H1 (cell line): ENCODE measurements around the gene HOXD10. TPM values are rescaled to one million over a fixed set of nuclear protein-coding genes. Genes with fewer than 3 reads are reported as not detected.

ENCODE experiments used
- CHD1 ChIP-seq: IDR thresholded peaks from 2 replicates; pipeline ENCODE4 v1.6.1; 2012; ENCODE audit warnings: low read depth, low read length, improper control_type of control experiment
- polyA plus RNA-seq, 7 experiments: library from polyadenylated mRNA; depleted of rRNA in 3 of 7; stranded (reverse) in 5 of 7; unstranded in 2 of 7; fragments of >200 nt in 5 of 7; fragments of 200-250 nt in 2 of 7; gene quantifications; 1 replicate in 5 of 7; 2 replicates in 1 of 7; 4 replicates in 1 of 7; pipeline versions ENCODE4 v1.2.1 to v1.2.3, GENCODE V29; 2011 to 2013; ENCODE audit warnings: missing spikeins in 2 of 7, mixed read lengths in 2 of 7
- total RNA-seq: library from RNA; stranded (reverse); fragmentation: NEBNext Ultra II Directional; extraction: Animal tissue kit (Norgen Biotek cat#: 25700); gene quantifications from 2 replicates; pipeline ENCODE4 v1.2.1, GENCODE V29; 2021

The HOXD10 gene
- total and polyA plus RNA-seq, 2 of the 8 experiments (the other 6 are each of a cell fraction or from before 2014, with no cell fraction given): not detected

- TF ChIP-seq CHD1: no peak
- TF ChIP-seq, all 59 proteins: peak for 8
These were observed 48.9 kb downstream of the HOXD10 start (continued) for GRCh38 chr2:176165370-176166050.
